ENCODE results near the gene HLTF. TPM values are rescaled to one million over a fixed set of nuclear protein-coding genes. Genes with fewer than 3 reads are reported as not detected.

Gene HLTF
- total RNA-seq, 6 donors from 2014 or later: 14.1 to 26.2 (median 19.0) TPM

GRCh38 chr3:149023951-149024350, 62.4 kb downstream of the HLTF start:
- no peak for DNase-seq
- Histone ChIP-seq H3K4me3 (no peak overlapping the region), H3K9me3 (no peaks in the 10 kb centered on the region), H3K36me3 (peaks cover 7 to 75% (median 36%) of the 10 kb centered on the region in 4 donors), H3K27me3 (no peaks in the 10 kb centered on the region), H3K4me1 (no peaks in the 10 kb centered on the region), H3K27ac (no peak overlapping the region)
- 84 to 95% methylated on average over 3 of the region's 3 CpGs for WGBS, 2 donors
- no peak for ATAC-seq (ENCODE audit: low FRiP score in 2 of 2)
- no peak for TF ChIP-seq EP300 (IDR thresholded peaks at IDR 0.05)
- TF ChIP-seq POLR2AphosphoS5 (IDR thresholded peaks at IDR 0.05): no peak
- TF ChIP-seq CTCF (IDR thresholded peaks at IDR 0.05): no peak
- TF ChIP-seq POLR2A (IDR thresholded peaks at IDR 0.05): no peak

GRCh38 chr3:149021830-149022229, 64.5 kb downstream of the HLTF start:
- H3K27me3 ChIP-seq: no peaks in the 10 kb centered on the region
- no peak for DNase-seq
- WGBS, 2 donors: 26 to 48% methylated on average over 1 of the region's 1 CpG
- H3K9me3 ChIP-seq: no peaks in the 10 kb centered on the region
- no peak for TF ChIP-seq CTCF (IDR thresholded peaks at IDR 0.05)
- no peak for TF ChIP-seq EP300 (IDR thresholded peaks at IDR 0.05)
- no peak for TF ChIP-seq POLR2A (IDR thresholded peaks at IDR 0.05)
- TF ChIP-seq POLR2AphosphoS5 (IDR thresholded peaks at IDR 0.05): no peak
- no peak for ATAC-seq (ENCODE audit: low FRiP score in 2 of 2)
- H3K27ac ChIP-seq: no peak overlapping the region
- peaks cover 0 to 3% (median under 1%) of the 10 kb centered on the region in 4 donors for H3K4me1 ChIP-seq
- peaks cover 0 to 57% (median 30%) of the 10 kb centered on the region in 4 donors for H3K36me3 ChIP-seq
- H3K4me3 ChIP-seq: no peak overlapping the region

- H3K9me3 ChIP-seq: no peaks in the 10 kb centered on the region
- DNase-seq: no peak
- peaks cover 0 to 49% (median 28%) of the 10 kb centered on the region in 4 donors for H3K36me3 ChIP-seq
- no peak for ATAC-seq (ENCODE audit: low FRiP score in 2 of 2)
- no peak overlapping the region for H3K4me3 ChIP-seq
- 82 to 90% methylated on average over 4 of the region's 4 CpGs for WGBS, 2 donors
- peaks cover 0 to 7% (median 2%) of the 10 kb centered on the region in 4 donors for H3K4me1 ChIP-seq
- H3K27me3 ChIP-seq: no peaks in the 10 kb centered on the region
- TF ChIP-seq CTCF (IDR thresholded peaks at IDR 0.05) (no peak), EP300 (IDR thresholded peaks at IDR 0.05) (no peak), POLR2A (IDR thresholded peaks at IDR 0.05) (no peak), POLR2AphosphoS5 (IDR thresholded peaks at IDR 0.05) (no peak)
- H3K27ac ChIP-seq: no peak overlapping the region
Observed at GRCh38 chr3:149020839-149021252, 65.5 kb downstream of the HLTF start.

- Histone ChIP-seq H3K36me3 (peaks cover 0 to 44% (median 24%) of the 10 kb centered on the region in 4 donors), H3K9me3 (no peaks in the 10 kb centered on the region)
Observed at GRCh38 chr3:149020196-149020838, 66.0 kb downstream of the HLTF start.

More at GRCh38 chr3:149020196-149020838, 66.0 kb downstream of the HLTF start:
- Histone ChIP-seq H3K4me3 (no peak overlapping the region), H3K27ac (no peak overlapping the region), H3K4me1 (peaks cover 0 to 7% (median 2%) of the 10 kb centered on the region in 4 donors), H3K27me3 (no peaks in the 10 kb centered on the region)
- no peak for TF ChIP-seq POLR2AphosphoS5 (IDR thresholded peaks at IDR 0.05)
- no peak for TF ChIP-seq POLR2A (IDR thresholded peaks at IDR 0.05)
- TF ChIP-seq EP300 (IDR thresholded peaks at IDR 0.05): no peak
- no peak for TF ChIP-seq CTCF (IDR thresholded peaks at IDR 0.05)
- no peak for ATAC-seq (ENCODE audit: low FRiP score in 2 of 2)
- WGBS, 2 donors: 74 to 77% methylated on average over 3 of the region's 3 CpGs
- DNase-seq: no peak
